K562 (cell line): ENCODE data around the gene MC2R. TPM values are rescaled to one million over a fixed set of nuclear protein-coding genes. Genes with fewer than 3 reads are reported as not detected.

Source experiments
- ATAC-seq: fragments of 200-7000 bp; cut with Tn5 transposase; 3 replicates; pipeline ENCODE4 v1.9.1; 2020; ENCODE audit warnings: moderate library complexity
- BruUV-seq: library from RNA; stranded (reverse); fragments of 400-500 nt; replicated peaks from 2 replicates; lab custom pipeline; 2021; lab: Mats Ljungman, UMichigan
- CTCF ChIA-PET: fragments of 300-600 bp; formaldehyde crosslinking; extraction: SDS; loops from one replicate; lab custom pipeline; 2021; ENCODE audit warnings: low intra/inter-chr PET ratio; lab: Yijun Ruan, JAX
- POLR2A ChIA-PET: fragments of 300-600, 350-650 bp; sonication (Branson Sonifier 250); formaldehyde crosslinking; extraction: SDS; loops from one replicate; lab custom pipeline; 2021; ENCODE audit warnings: antibody characterized with exemption, inconsistent platforms; lab: Yijun Ruan, JAX
- DNase-seq, 4 experiments: peaks; one replicate each; pipeline versions ENCODE4 v3.0.0 to v3.0.0-alpha.2; 2011 to 2018; ENCODE audit warnings: low spot score in 3 of 4, mixed read lengths in 3 of 4; ENCODE audit errors: extremely low read depth in 1 of 4
- FAIRE-seq: peaks from 2 replicates; lab custom pipeline; 2011; peaks lifted over from hg19 to GRCh38; lab: Jason Lieb, UNC
- H2AFZ ChIP-seq: 2 replicates; pipeline ENCODE4 v1.6.0; 2011; ENCODE audit warnings: low read depth, low read length, control low read depth, inconsistent platforms
- H3K27ac ChIP-seq: fragments of 200-600 bp; 3 replicates; pipeline ENCODE4 v1.8.0; 2011; ENCODE audit warnings: low read depth, mild to moderate bottlenecking, control low read depth, inconsistent platforms, low read length, moderate library complexity, mixed read lengths; ENCODE audit errors: extremely low read depth
- H3K27me3 ChIP-seq, 2 experiments: fragments of 300-600 bp in 1 of 2; 2 replicates in 1 of 2; 3 replicates in 1 of 2; pipeline versions ENCODE4 v1.6.0 to v1.8.0; 2011; ENCODE audit warnings: inconsistent platforms in 2 of 2, low read length in 2 of 2, mild to moderate bottlenecking in 1 of 2, mixed read lengths in 1 of 2, moderate library complexity in 1 of 2; ENCODE audit not compliant: control insufficient read depth in 2 of 2, insufficient read depth in 2 of 2
- H3K36me3 ChIP-seq: fragments of 300-600 bp; 3 replicates; pipeline ENCODE4 v1.8.0; 2011; ENCODE audit warnings: mild to moderate bottlenecking, low read length, inconsistent platforms; ENCODE audit not compliant: control insufficient read depth, insufficient read depth
- H3K4me1 ChIP-seq, 2 experiments: fragments of 200-600 bp in 1 of 2; replicated peaks in 1 of 2; 2 replicates in 1 of 2; 3 replicates in 1 of 2; pipeline versions ENCODE4 v1.5.1 to v1.8.0; 2011; ENCODE audit warnings: inconsistent platforms in 2 of 2, low read length in 2 of 2, mild to moderate bottlenecking in 1 of 2, mixed read lengths in 1 of 2, moderate library complexity in 1 of 2; ENCODE audit not compliant: control insufficient read depth in 2 of 2, insufficient read depth in 2 of 2
- H3K4me2 ChIP-seq: 2 replicates; pipeline ENCODE4 v1.6.1; 2011; ENCODE audit warnings: low read length, control low read depth, inconsistent platforms, mixed read lengths; ENCODE audit not compliant: insufficient read depth
- H3K4me3 ChIP-seq: fragments of 200-600 bp; sonication (generic), shearing (Covaris generic); 2 replicates; pipeline ENCODE4 v1.5.1; 2016; ENCODE audit warnings: control low read depth, inconsistent platforms
- H3K79me2 ChIP-seq: fragments of 200-600 bp; 3 replicates; pipeline ENCODE4 v1.8.0; 2011; ENCODE audit warnings: low read length, inconsistent platforms; ENCODE audit not compliant: control insufficient read depth, insufficient read depth
- H3K9ac ChIP-seq, 2 experiments: 2 replicates each; pipeline versions ENCODE4 v1.6.0 to v1.6.1; 2011; ENCODE audit warnings: low read depth in 2 of 2, low read length in 2 of 2, control low read depth in 1 of 2, inconsistent platforms in 1 of 2, mild to moderate bottlenecking in 1 of 2, mixed read lengths in 1 of 2; ENCODE audit not compliant: insufficient read depth in 1 of 2
- H3K9me1 ChIP-seq: one replicate; pipeline ENCODE4 v1.6.0; 2011; ENCODE audit warnings: inconsistent platforms, mild to moderate bottlenecking, low read length, moderate library complexity; ENCODE audit not compliant: control insufficient read depth, insufficient read depth
- H3K9me3 ChIP-seq: replicated peaks from 2 replicates; pipeline ENCODE4 v1.5.1; 2011; ENCODE audit warnings: low read depth, low read length, inconsistent platforms; ENCODE audit not compliant: control insufficient read depth, insufficient read depth
- H4K20me1 ChIP-seq: replicated peaks from 2 replicates; pipeline ENCODE4 v1.6.1; 2011; ENCODE audit warnings: low read length, inconsistent platforms, mixed read lengths; ENCODE audit not compliant: control insufficient read depth, insufficient read depth
- GTF2A2 ChIP-seq: IDR thresholded peaks from 2 replicates; pipeline ENCODE4 v1.6.1; 2016; ENCODE audit warnings: mild to moderate bottlenecking, missing genetic modification characterization, missing compliant biosample characterization
- HNRNPK ChIP-seq: fragments of 200-400 bp; formaldehyde crosslinking; IDR thresholded peaks from one replicate; pipeline ENCODE4 v1.6.1; 2018; ENCODE audit warnings: mild to moderate bottlenecking, low read depth, low read length; ENCODE audit not compliant: poor library complexity, severe bottlenecking
- KLF16 ChIP-seq: IDR thresholded peaks from 2 replicates; pipeline ENCODE4 v1.6.1; 2016; ENCODE audit warnings: antibody characterized with exemption
- MYBL2 ChIP-seq, 2 experiments: fragments of 450-650 bp in 1 of 2; sonication (generic) in 1 of 2; formaldehyde crosslinking in 1 of 2; IDR thresholded peaks; 2 replicates each; pipeline versions ENCODE4 v1.6.1 to v1.8.1; 2017 to 2022; ENCODE audit warnings: borderline replicate concordance in 1 of 2, inconsistent platforms in 1 of 2, low read depth in 1 of 2, mild to moderate bottlenecking in 1 of 2, missing genetic modification reagents in 1 of 2, moderate library complexity in 1 of 2
- MYNN ChIP-seq, 2 experiments: sonication (generic); formaldehyde crosslinking in 1 of 2; IDR thresholded peaks; 2 replicates each; pipeline versions ENCODE4 v1.5.0 to v1.6.1; 2016 to 2020; ENCODE audit warnings: antibody characterized with exemption in 1 of 2, missing genetic modification reagents in 1 of 2
- NR2C2 ChIP-seq, 2 experiments: fragments of 200-800 bp in 1 of 2; sonication (Bioruptor generic) in 1 of 2; sonication (generic) in 1 of 2; formaldehyde crosslinking in 1 of 2; IDR thresholded peaks; 2 replicates each; pipeline versions ENCODE4 v1.6.1 to v1.8.0; 2016 to 2022; ENCODE audit warnings: mild to moderate bottlenecking in 1 of 2, missing compliant biosample characterization in 1 of 2, missing genetic modification characterization in 1 of 2, missing genetic modification reagents in 1 of 2
- RBBP5 ChIP-seq: fragments of 200-600 bp; sonication (generic); IDR thresholded peaks from 2 replicates; pipeline ENCODE4 v1.6.1; 2012; ENCODE audit warnings: borderline replicate concordance, mild to moderate bottlenecking, low read length, control low read depth, inconsistent platforms; ENCODE audit not compliant: insufficient read depth, poor library complexity, severe bottlenecking
- SMARCB1 ChIP-seq: IDR thresholded peaks from 2 replicates; pipeline ENCODE4 v1.6.1; 2011; ENCODE audit warnings: improper control_type of control experiment, low read depth; ENCODE audit not compliant: insufficient read length
- TBP ChIP-seq: optimal IDR thresholded peaks from 2 replicates; pipeline ENCODE3; 2011; ENCODE audit warnings: low read depth, low read length, improper control_type of control experiment
- ZNF212 ChIP-seq: fragments of 450-650 bp; formaldehyde crosslinking; IDR thresholded peaks from 2 replicates; pipeline ENCODE4 v1.4.0; 2020; ENCODE audit warnings: mild to moderate bottlenecking
- WGBS: fragments of 100-300 bp; shearing (Covaris generic); methylation state at CpG from one replicate; pipeline ENCODE4 v1.1.6; 2016; ENCODE audit warnings: low coverage, mixed read lengths; ENCODE audit not compliant: insufficient coverage; ENCODE audit errors: missing lambda C conversion rate; 5-methylcytosine and 5-hydroxymethylcytosine counted together
- in situ Hi-C: fragments of 300-500 bp; cut with MboI; formaldehyde crosslinking; loops from 4 replicates; pipeline ENCODE4 v1.15.0; 2018; ENCODE audit warnings: inconsistent platforms, mixed read lengths
- intact Hi-C: fragments of 100-400 bp; cut with micrococcal nuclease; formaldehyde crosslinking; loops from 2 replicates; pipeline ENCODE4 v1.14.2; 2022
- polyA plus RNA-seq, 8 experiments: library from polyadenylated mRNA; depleted of rRNA in 4 of 8; stranded (reverse) in 5 of 8; unstranded in 3 of 8; fragments of >200 nt; fragmentation: Nextera tagmentation in 2 of 8; fragmentation: Illumina TruSeq in 1 of 8; extraction: Ambion mirVana in 2 of 8; extraction: Trizol in 1 of 8; gene quantifications; 2 replicates each; pipeline versions ENCODE4 v1.2.1 to v1.2.3, GENCODE V29; 2011 to 2014; ENCODE audit warnings: inconsistent platforms in 1 of 8, missing spikeins in 1 of 8
- total RNA-seq, 7 experiments: library from RNA; depleted of rRNA in 6 of 7; stranded (reverse); fragments of >200 nt in 6 of 7; fragmentation: Illumina TruSeq in 2 of 7; extraction: Trizol in 2 of 7; gene quantifications; 2 replicates each; pipeline versions ENCODE4 v1.2.1 to v1.2.3, GENCODE V29; 2011 to 2021; ENCODE audit warnings: low replicate concordance in 1 of 7
- TF ChIP-seq, protein P1 (sequence below): fragments of 450-650 bp; formaldehyde crosslinking; IDR thresholded peaks from 2 replicates; pipeline ENCODE4 v1.4.0; 2020; ENCODE audit warnings: mild to moderate bottlenecking, mixed read lengths
- TF ChIP-seq, protein P2 (sequence below): sonication (generic); formaldehyde crosslinking; IDR thresholded peaks from 2 replicates; pipeline ENCODE4 v1.4.0; 2020; ENCODE audit warnings: mild to moderate bottlenecking, missing genetic modification reagents

The MC2R gene
- total and polyA plus RNA-seq, 9 of the 15 experiments (the other 6 are each of a cell fraction or from before 2014, with no cell fraction given) = not detected

- under 1% methylated on average over 8 of the region's 8 CpGs for WGBS
- Histone ChIP-seq H3K9ac (no peak overlapping the region), H2AFZ (no peak overlapping the region), H3K4me3 (no peak overlapping the region), H3K36me3 (no peaks in the 10 kb centered on the region), H3K4me1 (peaks cover 0 to 9% of the 10 kb centered on the region in 2 experiments; a peak in 3 of 5 replicates), H3K4me2 (no peak overlapping the region), H3K9me3 (no peaks in the 10 kb centered on the region), H3K9me1 (no peaks in the 10 kb centered on the region), H3K79me2 (no peaks in the 10 kb centered on the region), H4K20me1 (no peaks in the 10 kb centered on the region), H3K27ac (no peak overlapping the region), H3K27me3 (no peaks in the 10 kb centered on the region; a peak in 1 of 5 replicates)
- in situ Hi-C loops (loop anchor here (10.0 kb wide), 1 partner anchor 250 kb away; no protein-coding TSS in a partner anchor), intact Hi-C loops (no loop called here)
- no peak for DNase-seq
- BruUV-seq = no TSS peak
- POLR2A ChIA-PET = no interaction called here
- no peak for FAIRE-seq
- CTCF ChIA-PET = no interaction called here
- no peak for ATAC-seq
- TF ChIP-seq, protein P1, sequence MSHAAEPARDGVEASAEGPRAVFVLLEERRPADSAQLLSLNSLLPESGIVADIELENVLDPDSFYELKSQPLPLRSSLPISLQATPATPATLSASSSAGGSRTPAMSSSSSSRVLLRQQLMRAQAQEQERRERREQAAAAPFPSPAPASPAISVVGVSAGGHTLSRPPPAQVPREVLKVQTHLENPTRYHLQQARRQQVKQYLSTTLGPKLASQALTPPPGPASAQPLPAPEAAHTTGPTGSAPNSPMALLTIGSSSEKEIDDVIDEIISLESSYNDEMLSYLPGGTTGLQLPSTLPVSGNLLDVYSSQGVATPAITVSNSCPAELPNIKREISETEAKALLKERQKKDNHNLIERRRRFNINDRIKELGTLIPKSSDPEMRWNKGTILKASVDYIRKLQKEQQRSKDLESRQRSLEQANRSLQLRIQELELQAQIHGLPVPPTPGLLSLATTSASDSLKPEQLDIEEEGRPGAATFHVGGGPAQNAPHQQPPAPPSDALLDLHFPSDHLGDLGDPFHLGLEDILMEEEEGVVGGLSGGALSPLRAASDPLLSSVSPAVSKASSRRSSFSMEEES (CRISPR knock-in tag) = no peak
- TF ChIP-seq ZNF212 (CRISPR knock-in tag) (no peak), RBBP5 (no peak), MYNN (IDR thresholded peaks at IDR 0.05) (no peak), MYNN (CRISPR knock-in tag; IDR thresholded peaks at IDR 0.05) (no peak), KLF16 (no peak), GTF2A2 (no peak), HNRNPK (no peak), TBP (no peak), NR2C2 (CRISPR knock-in tag; IDR thresholded peaks at IDR 0.05) (no peak), NR2C2 (tag; IDR thresholded peaks at IDR 0.05) (no peak), MYBL2 (IDR thresholded peaks at IDR 0.05; ENCODE audit: low read depth) (no peak), MYBL2 (CRISPR knock-in tag; IDR thresholded peaks at IDR 0.05; ENCODE audit: borderline replicate concordance) (no peak), SMARCB1 (no peak)
- TF ChIP-seq, protein P2, sequence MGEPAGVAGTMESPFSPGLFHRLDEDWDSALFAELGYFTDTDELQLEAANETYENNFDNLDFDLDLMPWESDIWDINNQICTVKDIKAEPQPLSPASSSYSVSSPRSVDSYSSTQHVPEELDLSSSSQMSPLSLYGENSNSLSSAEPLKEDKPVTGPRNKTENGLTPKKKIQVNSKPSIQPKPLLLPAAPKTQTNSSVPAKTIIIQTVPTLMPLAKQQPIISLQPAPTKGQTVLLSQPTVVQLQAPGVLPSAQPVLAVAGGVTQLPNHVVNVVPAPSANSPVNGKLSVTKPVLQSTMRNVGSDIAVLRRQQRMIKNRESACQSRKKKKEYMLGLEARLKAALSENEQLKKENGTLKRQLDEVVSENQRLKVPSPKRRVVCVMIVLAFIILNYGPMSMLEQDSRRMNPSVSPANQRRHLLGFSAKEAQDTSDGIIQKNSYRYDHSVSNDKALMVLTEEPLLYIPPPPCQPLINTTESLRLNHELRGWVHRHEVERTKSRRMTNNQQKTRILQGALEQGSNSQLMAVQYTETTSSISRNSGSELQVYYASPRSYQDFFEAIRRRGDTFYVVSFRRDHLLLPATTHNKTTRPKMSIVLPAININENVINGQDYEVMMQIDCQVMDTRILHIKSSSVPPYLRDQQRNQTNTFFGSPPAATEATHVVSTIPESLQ = no peak
Measured at GRCh38 chr18:13834496-13835015, 80.8 kb downstream of the MC2R start.
